DOHH2 (cell line): ENCODE data around the gene CD72.
"Not testable (repeated sequence)": the region's sequence is repeated elsewhere in the genome, so short reads cannot be mapped to it uniquely, and the experiment has no call there.

ENCODE experiments used
- H3F3A ChIP-seq: fragments of 200-600 bp; sonication (generic), shearing (Covaris generic); 2 replicates; pipeline ENCODE4 v1.6.0; 2016; ENCODE audit warnings: antibody characterized with exemption, mild to moderate bottlenecking; ENCODE audit not compliant: control insufficient read depth, insufficient read depth
- H3K27ac ChIP-seq: fragments of 200-600 bp; sonication (generic); 2 replicates; pipeline ENCODE4 v1.5.1; 2014; ENCODE audit warnings: low read depth, mild to moderate bottlenecking, low read length, moderate library complexity
- H3K27me3 ChIP-seq: fragments of 200-600 bp; sonication (generic); 2 replicates; pipeline ENCODE4 v1.6.1; 2014; ENCODE audit warnings: mild to moderate bottlenecking, low read length, mixed read lengths; ENCODE audit not compliant: control insufficient read depth
- H3K36me3 ChIP-seq: fragments of 200-600 bp; sonication (generic); 2 replicates; pipeline ENCODE4 v1.6.1; 2014; ENCODE audit warnings: mild to moderate bottlenecking, low read length, moderate library complexity, mixed read lengths; ENCODE audit not compliant: control insufficient read depth
- H3K4me1 ChIP-seq: fragments of 200-600 bp; sonication (generic); 2 replicates; pipeline ENCODE4 v1.6.1; 2014; ENCODE audit warnings: mild to moderate bottlenecking, low read length, mixed read lengths; ENCODE audit not compliant: control insufficient read depth
- H3K4me2 ChIP-seq: fragments of 200-600 bp; sonication (generic); 2 replicates; pipeline ENCODE4 v1.6.0; 2014; ENCODE audit warnings: mild to moderate bottlenecking, low read length, moderate library complexity
- H3K4me3 ChIP-seq: fragments of 200-600 bp; sonication (generic); 2 replicates; pipeline ENCODE4 v1.5.1; 2014; ENCODE audit warnings: mild to moderate bottlenecking, low read length, mixed read lengths
- H3K79me2 ChIP-seq: fragments of 200-600 bp; sonication (generic); 2 replicates; pipeline ENCODE4 v1.6.1; 2014; ENCODE audit warnings: mild to moderate bottlenecking, low read length, mixed read lengths; ENCODE audit not compliant: control insufficient read depth
- H3K9me2 ChIP-seq: fragments of 200-600 bp; sonication (generic); replicated peaks from 2 replicates; pipeline ENCODE4 v1.6.1; 2014; ENCODE audit warnings: mild to moderate bottlenecking, low read length, mixed read lengths; ENCODE audit not compliant: control insufficient read depth
- H3K9me3 ChIP-seq: fragments of 200-600 bp; sonication (generic); 2 replicates; pipeline ENCODE4 v1.6.1; 2014; ENCODE audit warnings: antibody characterized with exemption, low read length, mixed read lengths; ENCODE audit not compliant: control insufficient read depth, insufficient read depth
- H4K20me1 ChIP-seq: fragments of 200-600 bp; sonication (generic); 2 replicates; pipeline ENCODE4 v1.6.0; 2014; ENCODE audit warnings: low read depth, mild to moderate bottlenecking, antibody characterized with exemption, low read length, moderate library complexity; ENCODE audit not compliant: control insufficient read depth, insufficient read depth
- CTCF ChIP-seq: fragments of 200-600 bp; sonication (generic); IDR thresholded peaks from one replicate; pipeline ENCODE4 v1.5.1; 2014; ENCODE audit warnings: antibody characterized with exemption, mild to moderate bottlenecking, low read depth, low read length; ENCODE audit not compliant: poor library complexity, severe bottlenecking
- EZH2phosphoT487 ChIP-seq: fragments of 200-600 bp; sonication (generic); IDR thresholded peaks from 2 replicates; pipeline ENCODE4 v1.6.1; 2017; ENCODE audit warnings: borderline replicate concordance, mild to moderate bottlenecking, antibody characterized with exemption, low read length, moderate library complexity, mixed read lengths

CD72 gene

GRCh38 chr9:35636877-35637246, 18.6 kb upstream of the CD72 start:
- Histone ChIP-seq H3K4me1 (peaks cover 65% of the 10 kb centered on the region), H3K27ac (peak overlapping the region; percentile 86), H3K4me2 (peak overlapping the region; percentile 75), H3K4me3 (peak overlapping the region; percentile 49), H3F3A (peaks cover 22% of the 10 kb centered on the region)
- not testable (repeated sequence) for H3K79me2 ChIP-seq, H4K20me1 ChIP-seq, H3K27me3 ChIP-seq, H3K9me3 ChIP-seq, H3K9me2 ChIP-seq, H3K36me3 ChIP-seq

- TF ChIP-seq CTCF (no peak), EZH2phosphoT487 (no peak)
- Histone ChIP-seq H3F3A (peaks cover 22% of the 10 kb centered on the region), H3K9me3 (no peaks in the 10 kb centered on the region), H3K27ac (peak overlapping the region; percentile 86), H4K20me1 (no peaks in the 10 kb centered on the region), H3K27me3 (no peaks in the 10 kb centered on the region), H3K4me2 (peak overlapping the region; percentile 75), H3K4me1 (peaks cover 65% of the 10 kb centered on the region), H3K4me3 (peak overlapping the region; percentile 49), H3K36me3 (peaks cover 3% of the 10 kb centered on the region; the same call in 1 of the 2 replicates), H3K9me2 (no peaks in the 10 kb centered on the region), H3K79me2 (no peaks in the 10 kb centered on the region)
Measured at GRCh38 chr9:35636135-35636876, 18.1 kb upstream of the CD72 start.

GRCh38 chr9:35635730-35636129, 17.5 kb upstream of the CD72 start:
- Histone ChIP-seq H3K27ac (peak overlapping the region; percentile 86), H4K20me1 (no peaks in the 10 kb centered on the region), H3K9me2 (no peaks in the 10 kb centered on the region), H3K9me3 (no peaks in the 10 kb centered on the region), H3K27me3 (no peaks in the 10 kb centered on the region), H3K36me3 (peaks cover 3% of the 10 kb centered on the region; the same call in 1 of the 2 replicates), H3K4me1 (peaks cover 65% of the 10 kb centered on the region), H3K4me2 (peak overlapping the region; percentile 75), H3K4me3 (peak overlapping the region; percentile 49), H3K79me2 (no peaks in the 10 kb centered on the region), H3F3A (peaks cover 24% of the 10 kb centered on the region)
- no peak for TF ChIP-seq EZH2phosphoT487
- no peak for TF ChIP-seq CTCF

- no peak overlapping the region for H3K4me3 ChIP-seq
- no peaks in the 10 kb centered on the region for H3K9me3 ChIP-seq
- no peaks in the 10 kb centered on the region for H3K9me2 ChIP-seq
- peaks cover 12% of the 10 kb centered on the region for H3K4me1 ChIP-seq
- H3K27ac ChIP-seq, result no peak overlapping the region
- no peaks in the 10 kb centered on the region for H3K36me3 ChIP-seq
- no peaks in the 10 kb centered on the region for H3K79me2 ChIP-seq
- TF ChIP-seq CTCF (no peak), EZH2phosphoT487 (no peak)
- H3F3A ChIP-seq, result peaks cover 13% of the 10 kb centered on the region
- H4K20me1 ChIP-seq, result no peaks in the 10 kb centered on the region
- H3K4me2 ChIP-seq, result no peak overlapping the region
- no peaks in the 10 kb centered on the region for H3K27me3 ChIP-seq
Measured at GRCh38 chr9:35629597-35629996, 11.4 kb upstream of the CD72 start.
